Kidney (tissue), 14 donors: ENCODE data around the gene LPCAT3. TPM values are rescaled to one million over a fixed set of nuclear protein-coding genes. Genes with fewer than 3 reads are reported as not detected.
A peak's percentile ranks its signal among the peaks of the same experiment; 100 is the strongest.

Experiments
- DNase-seq, 5 donors: peaks; one replicate each; pipeline ENCODE4 v3.0.0-alpha.2; 2013 to 2020
- FAIRE-seq: peaks from 2 replicates; lab custom pipeline; 2012; peaks lifted over from hg19 to GRCh38; lab: Jason Lieb, UNC
- H3K27ac ChIP-seq, 2 donors: one replicate each; pipeline ENCODE4 v1.7.0; 2013; ENCODE audit warnings: low read depth in 2 of 2, low read length in 2 of 2, inconsistent platforms in 1 of 2
- H3K27me3 ChIP-seq: one replicate; pipeline ENCODE4 v1.7.1; 2013; ENCODE audit warnings: low read length, inconsistent platforms; ENCODE audit not compliant: control insufficient read depth, insufficient read depth
- H3K36me3 ChIP-seq, 3 donors: one replicate each; pipeline versions ENCODE4 v1.7.0 to v1.7.1; 2013; ENCODE audit warnings: low read length in 3 of 3, control low read depth in 1 of 3, inconsistent platforms in 1 of 3; ENCODE audit not compliant: insufficient read depth in 3 of 3, control insufficient read depth in 2 of 3
- H3K4me1 ChIP-seq, 3 donors: one replicate each; pipeline versions ENCODE4 v1.7.0 to v1.7.1; 2013; ENCODE audit warnings: low read length in 3 of 3, inconsistent platforms in 1 of 3, low read depth in 1 of 3; ENCODE audit not compliant: control insufficient read depth in 2 of 3, insufficient read depth in 2 of 3
- H3K4me3 ChIP-seq, 3 donors: one replicate each; pipeline versions ENCODE4 v1.7.0 to v1.8.1; 2013; ENCODE audit warnings: low read length in 3 of 3, control low read depth in 1 of 3, inconsistent platforms in 1 of 3
- H3K9ac ChIP-seq, 3 donors: one replicate each; pipeline versions ENCODE4 v1.7.0 to v1.7.1; 2013; ENCODE audit warnings: low read length in 3 of 3, control low read depth in 1 of 3, inconsistent platforms in 1 of 3
- H3K9me3 ChIP-seq, 3 donors: one replicate each; pipeline versions ENCODE4 v1.7.0 to v1.7.1; 2013; ENCODE audit warnings: low read length in 3 of 3, control low read depth in 1 of 3, inconsistent platforms in 1 of 3; ENCODE audit not compliant: control insufficient read depth in 2 of 3, insufficient read depth in 1 of 3
- CTCF ChIP-seq: IDR thresholded peaks from 3 replicates; pipeline ENCODE4 v1.5.1; 2012; ENCODE audit warnings: mild to moderate bottlenecking, moderate library complexity, borderline replicate concordance; ENCODE audit not compliant: insufficient read depth; ENCODE audit errors: extremely low read depth
- intact Hi-C: fragments of 100-400 bp; cut with DNase I; formaldehyde crosslinking; loops from one replicate; pipeline ENCODE4 v1.11.1; 2022
- polyA plus RNA-seq: library from polyadenylated mRNA; stranded (reverse); fragments of 350-450 nt; fragmentation: Illumina TruSeq; extraction: RNeasy Lipid Tissue Mini Kit (QIAGEN cat#74804); gene quantifications from one replicate; pipeline ENCODE4 v1.2.3, GENCODE V29; 2014; ENCODE audit warnings: low read depth, low replicate concordance; ENCODE audit not compliant: insufficient read depth
- total RNA-seq: library from RNA; stranded (reverse); fragmentation: NEBNext Ultra II Directional; extraction: Animal tissue kit (Norgen Biotek cat#: 25700); gene quantifications from one replicate; pipeline ENCODE4 v1.2.1, GENCODE V29; 2021
- donor health status: control.
- donor health status: control.
- donor health status: control.
- donor health status: control.
- donor health status: control.
- donor health status: DM: yes; HTN: yes; CAD: no.
- donor health status: Normal renal cell carcinoma (clear cell type).

Gene LPCAT3
- total and polyA plus RNA-seq, 2 donors from 2014 or later = 59.2 to 77.8 TPM

GRCh38 chr12:6953442-6954315 is 64.6 kb downstream of the LPCAT3 start:
- FAIRE-seq (no peak), DNase-seq (peak in 2 of 5 donors; percentile 86 to 88)
- H3K27ac ChIP-seq = peak overlapping the region in 1 of 2 donors; percentile 57
- intact Hi-C loops = no loop called here
- H3K4me3 ChIP-seq = no peak overlapping the region
- H3K4me1 ChIP-seq = peaks cover 0 to 6% (median 0%) of the 10 kb centered on the region in 3 donors
- H3K36me3 ChIP-seq = peaks cover 0 to 5% (median 0%) of the 10 kb centered on the region in 3 donors
- TF ChIP-seq CTCF = no peak
- H3K27me3 ChIP-seq = no peaks in the 10 kb centered on the region
- H3K9me3 ChIP-seq = no peaks in the 10 kb centered on the region
- no peak overlapping the region for H3K9ac ChIP-seq

GRCh38 chr12:6952863-6953441 is 65.3 kb downstream of the LPCAT3 start:
- Histone ChIP-seq H3K27me3 (no peaks in the 10 kb centered on the region), H3K4me3 (no peak overlapping the region), H3K36me3 (peaks cover 0 to 3% (median 0%) of the 10 kb centered on the region in 3 donors), H3K27ac (no peak overlapping the region), H3K9me3 (no peaks in the 10 kb centered on the region), H3K4me1 (peaks cover 0 to 4% (median 0%) of the 10 kb centered on the region in 3 donors), H3K9ac (no peak overlapping the region)
- no peak for FAIRE-seq
- intact Hi-C loops = no loop called here
- peak in 1 of 5 donors; percentile 22 for DNase-seq
- TF ChIP-seq CTCF = no peak

DNA sequence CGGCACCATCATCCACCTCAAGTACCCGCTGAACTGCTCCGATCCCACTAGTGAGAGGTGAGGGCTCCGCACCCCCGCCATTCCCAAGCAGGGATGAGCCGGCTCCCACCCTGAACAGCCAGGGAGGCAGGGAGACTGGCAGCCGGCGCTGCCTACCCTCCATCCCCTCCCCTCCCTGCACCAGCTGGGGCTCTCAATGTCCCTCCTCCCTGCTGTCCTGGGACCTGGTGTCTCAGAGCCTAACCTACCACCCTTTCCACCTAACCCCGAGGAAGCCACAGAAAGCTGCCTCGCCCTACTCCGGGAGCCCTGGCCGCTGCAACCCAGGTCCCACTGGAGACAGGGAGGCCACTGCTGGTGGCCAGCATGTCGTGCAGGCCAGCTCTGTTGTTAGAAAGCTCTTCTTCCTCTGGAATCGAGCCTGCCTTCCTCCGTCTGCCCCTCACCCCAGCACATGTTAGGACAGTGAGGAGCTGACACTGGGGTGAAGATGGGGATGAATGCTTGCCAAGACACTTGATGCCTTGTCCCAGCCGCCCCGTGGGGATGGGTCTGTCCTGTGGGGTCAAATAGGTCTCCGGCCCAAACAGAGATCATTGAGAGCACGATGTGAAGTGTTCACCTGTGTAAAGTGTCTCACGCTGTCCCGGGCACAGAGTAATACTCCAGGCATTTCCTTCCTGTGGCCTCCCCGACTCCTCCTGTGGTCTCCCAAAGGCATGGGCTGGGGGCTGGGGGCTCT is 66.0 kb downstream of the LPCAT3 start:
- intact Hi-C loops = no loop called here
- no peak for TF ChIP-seq CTCF
- peak in 1 of 5 donors; percentile 68 for DNase-seq
- no peaks in the 10 kb centered on the region for H3K36me3 ChIP-seq
- no peak overlapping the region for H3K9ac ChIP-seq
- H3K27me3 ChIP-seq = no peaks in the 10 kb centered on the region
- H3K4me1 ChIP-seq = peaks cover 0 to 4% (median 0%) of the 10 kb centered on the region in 3 donors
- no peak for FAIRE-seq
- no peaks in the 10 kb centered on the region for H3K9me3 ChIP-seq
- no peak overlapping the region for H3K27ac ChIP-seq
- H3K4me3 ChIP-seq = no peak overlapping the region
